ENCODE measurements around the gene DHX36.

DHX36 gene

GRCh38 chr3:154338570-154338969 lies 14.3 kb upstream of the DHX36 start:
- H3K4me1 ChIP-seq (ENCODE audit: control insufficient read depth, insufficient read depth, low read length): no peaks in the 10 kb centered on the region
- no peaks in the 10 kb centered on the region for H3K9me3 ChIP-seq (ENCODE audit: control insufficient read depth, insufficient read depth, low read depth, low read length)
- no peaks in the 10 kb centered on the region for H3K36me3 ChIP-seq (ENCODE audit: control insufficient read depth in 2 of 2, insufficient read depth in 1 of 2, low read length in 2 of 2)
- H3K4me3 ChIP-seq (ENCODE audit: low read depth, low read length): no peak overlapping the region
- POLR2A ChIA-PET: no interaction called here
- TF ChIP-seq ZNF555 (tag by site-specific recombination; conservative IDR thresholded peaks at IDR 0.05): no peak
- no peak for TF ChIP-seq GLIS1 (tag by site-specific recombination; IDR thresholded peaks at IDR 0.05)
- no peak for TF ChIP-seq ZBTB7A (tag by site-specific recombination; IDR thresholded peaks at IDR 0.05; ENCODE audit: low read depth)
- no peak for TF ChIP-seq FEZF1 (tag by site-specific recombination; IDR thresholded peaks at IDR 0.05)
- no peak for TF ChIP-seq ZNF423 (tag by site-specific recombination; IDR thresholded peaks at IDR 0.05)
- CTCF ChIA-PET: no interaction called here
- no peak overlapping the region for H3K27ac ChIP-seq (ENCODE audit: extremely low read depth, low read depth, low read length)

GRCh38 chr3:154338008-154338407 lies 13.7 kb upstream of the DHX36 start:
- no peak overlapping the region for H3K4me3 ChIP-seq (ENCODE audit: low read depth, low read length)

More at GRCh38 chr3:154338008-154338407, 13.7 kb upstream of the DHX36 start:
- H3K4me1 ChIP-seq (ENCODE audit: control insufficient read depth, insufficient read depth, low read length): no peaks in the 10 kb centered on the region
- CTCF ChIA-PET: no interaction called here
- no peaks in the 10 kb centered on the region for H3K36me3 ChIP-seq (ENCODE audit: control insufficient read depth in 2 of 2, insufficient read depth in 1 of 2, low read length in 2 of 2)
- no peak overlapping the region for H3K27ac ChIP-seq (ENCODE audit: extremely low read depth, low read depth, low read length)
- no peaks in the 10 kb centered on the region for H3K9me3 ChIP-seq (ENCODE audit: control insufficient read depth, insufficient read depth, low read depth, low read length)
- POLR2A ChIA-PET: no interaction called here
- no peak for TF ChIP-seq ZNF768 (tag by site-specific recombination; IDR thresholded peaks at IDR 0.05)
- no peak for TF ChIP-seq HOXD13 (CRISPR knock-in tag; IDR thresholded peaks at IDR 0.05; ENCODE audit: borderline replicate concordance)
- TF ChIP-seq PRDM4 (tag by site-specific recombination; IDR thresholded peaks at IDR 0.05): no peak
- no peak for TF ChIP-seq ZNF558 (tag by site-specific recombination; IDR thresholded peaks at IDR 0.05)
- TF ChIP-seq MEIS1 (CRISPR knock-in tag; IDR thresholded peaks at IDR 0.05; ENCODE audit: borderline replicate concordance): no peak
- TF ChIP-seq IKZF3 (tag by site-specific recombination; IDR thresholded peaks at IDR 0.05): no peak
- no peak for TF ChIP-seq GLIS1 (tag by site-specific recombination; IDR thresholded peaks at IDR 0.05)
- TF ChIP-seq ZNF747 (tag by site-specific recombination; IDR thresholded peaks at IDR 0.05): no peak
- TF ChIP-seq ZNF529 (tag by site-specific recombination; IDR thresholded peaks at IDR 0.05; ENCODE audit: insufficient replicate concordance): no peak
- no peak for TF ChIP-seq ZFHX2 (tag by site-specific recombination; conservative IDR thresholded peaks at IDR 0.05)
- TF ChIP-seq PRDM1 (tag by site-specific recombination; IDR thresholded peaks at IDR 0.05): no peak
- TF ChIP-seq ZSCAN4 (tag by site-specific recombination; IDR thresholded peaks at IDR 0.05): no peak
- TF ChIP-seq OSR2 (tag by site-specific recombination; IDR thresholded peaks at IDR 0.05): no peak
- TF ChIP-seq TCF7L2 (IDR thresholded peaks at IDR 0.05; ENCODE audit: borderline replicate concordance, low read depth, low read length): no peak
- no peak for TF ChIP-seq ZSCAN5A (tag by site-specific recombination; IDR thresholded peaks at IDR 0.05)
- TF ChIP-seq ZNF18 (tag by site-specific recombination; IDR thresholded peaks at IDR 0.05): no peak
- no peak for TF ChIP-seq ZNF596 (tag by site-specific recombination; IDR thresholded peaks at IDR 0.05)
- no peak for TF ChIP-seq ZNF510 (tag by site-specific recombination; IDR thresholded peaks at IDR 0.05; ENCODE audit: insufficient replicate concordance)
- TF ChIP-seq GLI4 (tag by site-specific recombination; IDR thresholded peaks at IDR 0.05): no peak

Data from HEK293 (cell line).